ENCODE results near the gene SIRT3. TPM values are rescaled to one million over a fixed set of nuclear protein-coding genes. Genes with fewer than 3 reads are reported as not detected.

Gene SIRT3
- polyA plus RNA-seq, 3 donors: 4.3 to 23.7 (median 4.3) TPM

GRCh38 chr11:199004-199581 lies 37.0 kb downstream of the SIRT3 start:
- H3K4me3 Mint-ChIP-seq: no peak overlapping the region
- peaks cover 0 to 12% of the 10 kb centered on the region in 2 donors for H3K36me3 ChIP-seq (replicated peaks in 1 of 2; ENCODE audit: control insufficient read depth in 1 of 2, insufficient read depth in 2 of 2, low read length in 2 of 2)

GRCh38 chr11:198236-198806 lies 37.8 kb downstream of the SIRT3 start:
- 91% methylated on average over 14 of the region's 21 CpGs for WGBS (ENCODE audit: insufficient coverage)
- no peak for DNase-seq
- Histone ChIP-seq H3K36me3 (replicated peaks in 1 of 2; ENCODE audit: control insufficient read depth in 1 of 2, insufficient read depth in 2 of 2, low read length in 2 of 2) (peaks cover 0 to 4% of the 10 kb centered on the region in 2 donors), H4K20me1 (ENCODE audit: insufficient read depth, low read length) (peaks cover 15% of the 10 kb centered on the region), H3K4me2 (replicated peaks; ENCODE audit: extremely low read depth, low read length, poor library complexity, severe bottlenecking) (no peak overlapping the region), H3K27me3 (ENCODE audit: control insufficient read depth in 2 of 2, insufficient read depth in 2 of 2, low read length in 2 of 2) (peaks cover 0 to 1% of the 10 kb centered on the region in 2 donors), H3K27ac (ENCODE audit: low read depth in 1 of 2, low read length in 2 of 2) (no peak overlapping the region), H3K9me3 (replicated peaks in 1 of 2; ENCODE audit: control insufficient read depth in 1 of 2, insufficient read depth in 1 of 2, low read length in 2 of 2) (no peaks in the 10 kb centered on the region), H3K4me1 (ENCODE audit: control insufficient read depth in 1 of 2, insufficient read depth in 2 of 2, low read length in 2 of 2) (peaks cover 21 to 24% of the 10 kb centered on the region in 2 donors), H3K4me3 (replicated peaks in 1 of 3; ENCODE audit: low read depth in 2 of 3, low read length in 3 of 3) (no peak overlapping the region), H2AFZ (ENCODE audit: insufficient read depth, low read depth, low read length, poor library complexity, severe bottlenecking) (no peak overlapping the region), H3K79me2 (ENCODE audit: insufficient read depth, low read length) (no peaks in the 10 kb centered on the region), H3K9ac (ENCODE audit: insufficient read depth, low read length, poor library complexity, severe bottlenecking) (no peak overlapping the region)
- peaks cover 4 to 13% (median 9%) of the 10 kb centered on the region in 3 donors for H3K27me3 Mint-ChIP-seq (ENCODE audit: low read depth in 3 of 3)
- peak overlapping the region in 2 of 7 donors; percentile 31 to 77 for H3K27ac Mint-ChIP-seq
- peaks cover 0 to 2% (median 0%) of the 10 kb centered on the region in 7 donors for H3K9me3 Mint-ChIP-seq
- peaks cover 13 to 20% of the 10 kb centered on the region in 2 donors for H3K36me3 Mint-ChIP-seq
- peaks cover 22% of the 10 kb centered on the region for H3K4me1 Mint-ChIP-seq
- TF ChIP-seq CTCF (IDR thresholded peaks at IDR 0.05): no peak
- intact Hi-C loops (cut with micrococcal nuclease): no loop called here
- H3K4me3 Mint-ChIP-seq: no peak overlapping the region

More at GRCh38 chr11:199004-199581, 37.0 kb downstream of the SIRT3 start:
- H3K27ac Mint-ChIP-seq: no peak overlapping the region
- 79% methylated on average over 8 of the region's 13 CpGs for WGBS (ENCODE audit: insufficient coverage)
- H3K9me3 ChIP-seq (replicated peaks in 1 of 2; ENCODE audit: control insufficient read depth in 1 of 2, insufficient read depth in 1 of 2, low read length in 2 of 2): no peaks in the 10 kb centered on the region
- H2AFZ ChIP-seq (ENCODE audit: insufficient read depth, low read depth, low read length, poor library complexity, severe bottlenecking): no peak overlapping the region
- no peaks in the 10 kb centered on the region for H3K27me3 ChIP-seq (ENCODE audit: control insufficient read depth in 2 of 2, insufficient read depth in 2 of 2, low read length in 2 of 2)
- H3K4me2 ChIP-seq (replicated peaks; ENCODE audit: extremely low read depth, low read length, poor library complexity, severe bottlenecking): no peak overlapping the region
- H4K20me1 ChIP-seq (ENCODE audit: insufficient read depth, low read length): peaks cover 23% of the 10 kb centered on the region
- H3K27me3 Mint-ChIP-seq (ENCODE audit: low read depth in 3 of 3): peaks cover 4 to 9% (median 5%) of the 10 kb centered on the region in 3 donors
- no peak overlapping the region for H3K27ac ChIP-seq (ENCODE audit: low read depth in 1 of 2, low read length in 2 of 2)
- no peak overlapping the region for H3K9ac ChIP-seq (ENCODE audit: insufficient read depth, low read length, poor library complexity, severe bottlenecking)
- intact Hi-C loops (cut with micrococcal nuclease): no loop called here
- no peak for DNase-seq
- H3K9me3 Mint-ChIP-seq: peaks cover 0 to 2% (median 0%) of the 10 kb centered on the region in 7 donors
- no peak overlapping the region for H3K4me3 ChIP-seq (replicated peaks in 1 of 3; ENCODE audit: low read depth in 2 of 3, low read length in 3 of 3)
- H3K4me1 Mint-ChIP-seq: peaks cover 29% of the 10 kb centered on the region
- H3K36me3 Mint-ChIP-seq: peaks cover 21 to 27% of the 10 kb centered on the region in 2 donors
- H3K79me2 ChIP-seq (ENCODE audit: insufficient read depth, low read length): peaks cover 4% of the 10 kb centered on the region
- peaks cover 21 to 28% of the 10 kb centered on the region in 2 donors for H3K4me1 ChIP-seq (ENCODE audit: control insufficient read depth in 1 of 2, insufficient read depth in 2 of 2, low read length in 2 of 2)
- TF ChIP-seq CTCF (IDR thresholded peaks at IDR 0.05): no peak
